ENCODE measurements around the gene ANO3.

DNA sequence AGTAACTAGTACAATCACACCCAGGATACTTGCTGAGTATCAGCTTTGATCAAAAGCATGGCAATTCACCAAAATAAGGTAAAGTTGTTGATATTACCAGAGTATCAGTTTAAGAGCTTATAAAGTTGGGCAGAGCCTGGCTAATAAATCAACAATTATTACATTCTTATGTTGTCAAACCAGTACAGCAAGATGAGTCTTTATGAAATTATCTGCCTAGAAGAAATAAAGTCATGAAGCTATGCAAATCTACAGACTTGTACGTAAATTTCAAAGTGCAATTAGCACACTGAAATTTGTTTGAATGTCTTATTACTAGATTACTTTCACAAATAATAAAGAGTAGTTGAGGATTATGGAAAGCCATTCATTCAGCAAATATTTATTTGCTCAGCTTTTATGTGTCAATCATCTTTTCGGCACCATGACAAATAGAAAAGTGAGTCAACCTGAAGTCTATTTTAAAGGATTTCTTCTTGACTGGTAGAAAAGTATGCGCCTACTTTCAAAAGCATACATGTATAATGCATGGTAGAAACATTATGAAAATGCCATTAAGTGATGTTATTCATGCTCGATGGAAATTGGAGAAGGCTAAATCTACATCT, 5.0 kb upstream of the ANO3 start:
- TF ChIP-seq GATA2 (IDR thresholded peaks at IDR 0.05; ENCODE audit: low read depth, low read length) (no peak), GATA3 (IDR thresholded peaks at IDR 0.05; ENCODE audit: low read depth, low read length) (no peak)
